Suprapubic skin (tissue), 4 donors: ENCODE measurements around the gene CLEC2B. TPM values are rescaled to one million over a fixed set of nuclear protein-coding genes. Genes with fewer than 3 reads are reported as not detected.

ENCODE experiments used
- DNase-seq, 2 donors: peaks; one replicate each; pipeline ENCODE4 v3.0.0-alpha.2; 2019; ENCODE audit warnings: low spot score in 2 of 2
- H3K27ac ChIP-seq: fragments of 200-600 bp; sonication (generic); one replicate; pipeline ENCODE4 v1.5.1; 2019
- H3K27me3 ChIP-seq: fragments of 200-600 bp; sonication (generic); one replicate; pipeline ENCODE4 v1.5.1; 2019
- H3K36me3 ChIP-seq: fragments of 200-600 bp; sonication (generic); one replicate; pipeline ENCODE4 v1.5.1; 2019
- H3K4me1 ChIP-seq: fragments of 200-600 bp; sonication (generic); one replicate; pipeline ENCODE4 v1.5.1; 2019
- H3K4me3 ChIP-seq: fragments of 200-600 bp; sonication (generic); one replicate; pipeline ENCODE4 v1.5.1; 2019; ENCODE audit warnings: mild to moderate bottlenecking
- H3K9me3 ChIP-seq: fragments of 200-600 bp; sonication (generic); one replicate; pipeline ENCODE4 v1.5.1; 2019
- EP300 ChIP-seq: sonication (generic); formaldehyde crosslinking; IDR thresholded peaks from one replicate; pipeline ENCODE4 v1.6.1; 2017; ENCODE audit warnings: antibody characterized with exemption
- POLR2A ChIP-seq, 2 donors: fragments of 450-650 bp; IDR thresholded peaks; one replicate each; pipeline ENCODE4 v1.6.1; 2017; ENCODE audit warnings: antibody characterized with exemption in 2 of 2, mild to moderate bottlenecking in 2 of 2, moderate library complexity in 2 of 2
- POLR2AphosphoS5 ChIP-seq, 3 donors: sonication (generic); formaldehyde crosslinking; IDR thresholded peaks; one replicate each; pipeline ENCODE4 v1.6.1; 2017; ENCODE audit warnings: antibody characterized with exemption in 3 of 3
- WGBS: methylation state at CpG from one replicate; pipeline ENCODE4 v1.1.5; 2018; 5-methylcytosine and 5-hydroxymethylcytosine counted together
- total RNA-seq, 4 donors: library from RNA; depleted of rRNA; stranded (reverse); fragments of >200 nt; gene quantifications; one replicate each; pipeline ENCODE4 v1.1.0, GENCODE V29; 2016
- TF ChIP-seq, protein P1 (sequence below), 2 donors: fragments of 200-600 bp in 1 of 2; fragments of 450-650 bp in 1 of 2; sonication (generic) in 1 of 2; IDR thresholded peaks; one replicate each; pipeline ENCODE4 v1.5.1; 2016 to 2019; ENCODE audit warnings: antibody characterized with exemption in 2 of 2, mild to moderate bottlenecking in 1 of 2, moderate library complexity in 1 of 2

The CLEC2B gene
- total RNA-seq, 4 donors from 2014 or later: 41.9 to 81.2 (median 53.5) TPM

- H3K36me3 ChIP-seq: no peaks in the 10 kb centered on the region
- no peak for DNase-seq
- peaks cover 5% of the 10 kb centered on the region for H3K4me1 ChIP-seq
- TF ChIP-seq, protein P1, sequence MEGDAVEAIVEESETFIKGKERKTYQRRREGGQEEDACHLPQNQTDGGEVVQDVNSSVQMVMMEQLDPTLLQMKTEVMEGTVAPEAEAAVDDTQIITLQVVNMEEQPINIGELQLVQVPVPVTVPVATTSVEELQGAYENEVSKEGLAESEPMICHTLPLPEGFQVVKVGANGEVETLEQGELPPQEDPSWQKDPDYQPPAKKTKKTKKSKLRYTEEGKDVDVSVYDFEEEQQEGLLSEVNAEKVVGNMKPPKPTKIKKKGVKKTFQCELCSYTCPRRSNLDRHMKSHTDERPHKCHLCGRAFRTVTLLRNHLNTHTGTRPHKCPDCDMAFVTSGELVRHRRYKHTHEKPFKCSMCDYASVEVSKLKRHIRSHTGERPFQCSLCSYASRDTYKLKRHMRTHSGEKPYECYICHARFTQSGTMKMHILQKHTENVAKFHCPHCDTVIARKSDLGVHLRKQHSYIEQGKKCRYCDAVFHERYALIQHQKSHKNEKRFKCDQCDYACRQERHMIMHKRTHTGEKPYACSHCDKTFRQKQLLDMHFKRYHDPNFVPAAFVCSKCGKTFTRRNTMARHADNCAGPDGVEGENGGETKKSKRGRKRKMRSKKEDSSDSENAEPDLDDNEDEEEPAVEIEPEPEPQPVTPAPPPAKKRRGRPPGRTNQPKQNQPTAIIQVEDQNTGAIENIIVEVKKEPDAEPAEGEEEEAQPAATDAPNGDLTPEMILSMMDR (IDR thresholded peaks at IDR 0.05): no peak
- TF ChIP-seq EP300: no peak
- TF ChIP-seq POLR2A (IDR thresholded peaks at IDR 0.05): no peak
- TF ChIP-seq POLR2AphosphoS5 (IDR thresholded peaks at IDR 0.05): no peak
- WGBS: 53% methylated on average over 6 of the region's 6 CpGs
- no peak overlapping the region for H3K4me3 ChIP-seq
- H3K27me3 ChIP-seq: no peaks in the 10 kb centered on the region
- H3K27ac ChIP-seq: no peak overlapping the region
- H3K9me3 ChIP-seq: peaks cover 5% of the 10 kb centered on the region
These were observed 28.4 kb upstream of the CLEC2B start for GRCh38 chr12:9897535-9897934.

- WGBS: 58% methylated on average over 6 of the region's 6 CpGs
- no peak for DNase-seq
- H3K9me3 ChIP-seq: no peaks in the 10 kb centered on the region
- no peaks in the 10 kb centered on the region for H3K36me3 ChIP-seq
- no peak overlapping the region for H3K4me3 ChIP-seq
- no peak overlapping the region for H3K27ac ChIP-seq
- no peaks in the 10 kb centered on the region for H3K27me3 ChIP-seq
- peaks cover 5% of the 10 kb centered on the region for H3K4me1 ChIP-seq
- TF ChIP-seq EP300: no peak
- no peak for TF ChIP-seq POLR2AphosphoS5 (IDR thresholded peaks at IDR 0.05)
- no peak for TF ChIP-seq POLR2A (IDR thresholded peaks at IDR 0.05)
- TF ChIP-seq, protein P1 (IDR thresholded peaks at IDR 0.05): no peak
These were observed 26.2 kb upstream of the CLEC2B start for GRCh38 chr12:9895215-9895971.

GRCh38 chr12:9888665-9889273, 19.6 kb upstream of the CLEC2B start:
- no peak for DNase-seq
- no peak overlapping the region for H3K4me3 ChIP-seq
- no peaks in the 10 kb centered on the region for H3K36me3 ChIP-seq
- H3K27ac ChIP-seq: no peak overlapping the region
- WGBS: 48% methylated on average over 4 of the region's 4 CpGs
- TF ChIP-seq EP300 (no peak), POLR2A (IDR thresholded peaks at IDR 0.05) (no peak), POLR2AphosphoS5 (IDR thresholded peaks at IDR 0.05) (no peak)
- TF ChIP-seq, protein P1 (IDR thresholded peaks at IDR 0.05): no peak
- no peaks in the 10 kb centered on the region for H3K27me3 ChIP-seq
- H3K4me1 ChIP-seq: peaks cover 4% of the 10 kb centered on the region
- no peaks in the 10 kb centered on the region for H3K9me3 ChIP-seq

DNA sequence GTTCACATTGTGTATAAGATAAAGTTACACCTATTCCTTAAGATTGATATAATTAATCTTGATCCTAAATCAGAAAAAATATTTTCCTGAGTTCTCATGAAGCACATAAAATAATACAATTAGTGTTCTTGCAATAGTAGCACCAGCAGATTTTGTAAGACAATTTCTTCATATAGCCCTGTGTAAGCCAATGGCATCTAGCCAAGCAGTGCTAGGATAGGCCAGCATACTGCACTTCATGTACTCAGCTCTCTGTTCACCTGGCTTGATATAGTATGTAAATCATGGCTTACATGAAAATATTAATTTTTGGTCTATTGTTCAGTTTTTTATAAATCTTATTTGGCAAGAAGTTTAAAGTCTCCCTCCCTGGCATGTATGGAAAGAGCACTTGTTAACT, 14.0 kb upstream of the CLEC2B start:
- TF ChIP-seq POLR2A (IDR thresholded peaks at IDR 0.05) (no peak), EP300 (no peak), POLR2AphosphoS5 (IDR thresholded peaks at IDR 0.05) (no peak)
- TF ChIP-seq, protein P1 (IDR thresholded peaks at IDR 0.05): no peak
- H3K9me3 ChIP-seq: no peaks in the 10 kb centered on the region
- H3K4me1 ChIP-seq: peaks cover 14% of the 10 kb centered on the region
- no peak overlapping the region for H3K27ac ChIP-seq
- H3K4me3 ChIP-seq: no peak overlapping the region
- H3K27me3 ChIP-seq: no peaks in the 10 kb centered on the region
- DNase-seq: no peak
- H3K36me3 ChIP-seq: no peaks in the 10 kb centered on the region

GRCh38 chr12:9881988-9882387, 12.8 kb upstream of the CLEC2B start:
- no peak overlapping the region for H3K4me3 ChIP-seq
- H3K36me3 ChIP-seq: no peaks in the 10 kb centered on the region
- 88% methylated on average over 5 of the region's 5 CpGs for WGBS

More at GRCh38 chr12:9881988-9882387, 12.8 kb upstream of the CLEC2B start:
- H3K27ac ChIP-seq: no peak overlapping the region
- TF ChIP-seq, protein P1 (IDR thresholded peaks at IDR 0.05): no peak
- TF ChIP-seq EP300 (no peak), POLR2AphosphoS5 (IDR thresholded peaks at IDR 0.05) (no peak)
- no peak for DNase-seq
- H3K9me3 ChIP-seq: no peaks in the 10 kb centered on the region
- peaks cover 14% of the 10 kb centered on the region for H3K4me1 ChIP-seq
- no peaks in the 10 kb centered on the region for H3K27me3 ChIP-seq
